ENCODE measurements around the gene RAPGEF5. TPM values are rescaled to one million over a fixed set of nuclear protein-coding genes. Genes with fewer than 3 reads are reported as not detected.

The RAPGEF5 gene
- total RNA-seq, 1 donor from 2014 or later, result 139 TPM

DNA sequence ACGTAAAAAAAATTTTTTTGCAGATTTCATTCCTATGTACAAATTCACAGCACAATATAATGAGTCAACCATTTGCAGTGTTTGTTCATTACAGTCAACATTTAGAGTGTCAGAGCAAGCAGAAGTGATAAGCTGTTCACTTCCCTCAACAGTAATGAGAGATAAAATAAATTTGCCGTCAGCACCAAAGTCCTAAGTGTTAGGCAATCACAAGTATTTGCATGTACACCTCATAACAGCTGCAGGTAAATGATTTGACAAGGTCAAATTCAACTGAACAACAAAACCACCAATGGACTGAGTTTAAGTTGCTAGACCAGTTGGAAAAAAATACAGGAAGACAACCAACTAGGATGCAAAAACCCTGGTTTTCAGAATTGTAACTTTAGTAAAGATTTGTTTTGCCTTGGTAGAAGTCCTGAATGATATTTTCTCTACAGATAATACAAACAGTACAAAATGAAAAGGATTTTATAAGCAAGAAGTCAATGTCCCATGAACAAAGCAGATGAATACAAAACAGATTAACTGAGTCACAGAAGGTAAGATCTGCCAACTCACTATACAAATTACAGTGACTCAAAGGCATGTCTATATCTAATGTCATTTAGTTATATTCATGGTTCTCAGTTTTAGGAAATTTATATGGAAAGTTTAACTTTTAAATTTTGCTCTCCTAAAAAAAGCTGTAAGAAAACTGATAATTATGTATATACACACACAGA, 10.4 kb downstream of the RAPGEF5 start:
- no peaks in the 10 kb centered on the region for H3K9me3 ChIP-seq
- TF ChIP-seq, protein P1, sequence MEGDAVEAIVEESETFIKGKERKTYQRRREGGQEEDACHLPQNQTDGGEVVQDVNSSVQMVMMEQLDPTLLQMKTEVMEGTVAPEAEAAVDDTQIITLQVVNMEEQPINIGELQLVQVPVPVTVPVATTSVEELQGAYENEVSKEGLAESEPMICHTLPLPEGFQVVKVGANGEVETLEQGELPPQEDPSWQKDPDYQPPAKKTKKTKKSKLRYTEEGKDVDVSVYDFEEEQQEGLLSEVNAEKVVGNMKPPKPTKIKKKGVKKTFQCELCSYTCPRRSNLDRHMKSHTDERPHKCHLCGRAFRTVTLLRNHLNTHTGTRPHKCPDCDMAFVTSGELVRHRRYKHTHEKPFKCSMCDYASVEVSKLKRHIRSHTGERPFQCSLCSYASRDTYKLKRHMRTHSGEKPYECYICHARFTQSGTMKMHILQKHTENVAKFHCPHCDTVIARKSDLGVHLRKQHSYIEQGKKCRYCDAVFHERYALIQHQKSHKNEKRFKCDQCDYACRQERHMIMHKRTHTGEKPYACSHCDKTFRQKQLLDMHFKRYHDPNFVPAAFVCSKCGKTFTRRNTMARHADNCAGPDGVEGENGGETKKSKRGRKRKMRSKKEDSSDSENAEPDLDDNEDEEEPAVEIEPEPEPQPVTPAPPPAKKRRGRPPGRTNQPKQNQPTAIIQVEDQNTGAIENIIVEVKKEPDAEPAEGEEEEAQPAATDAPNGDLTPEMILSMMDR (IDR thresholded peaks at IDR 0.05), result no peak
- H3K36me3 ChIP-seq, result no peaks in the 10 kb centered on the region
- DNase-seq (no peak), ATAC-seq (peak; percentile 91)
- intact Hi-C loops (cut with DNase I), result no loop called here
- no peak overlapping the region for H3K4me3 ChIP-seq
- no peaks in the 10 kb centered on the region for H3K27me3 ChIP-seq
- no peaks in the 10 kb centered on the region for H3K4me1 ChIP-seq
- H3K27ac ChIP-seq, result no peak overlapping the region

DNA sequence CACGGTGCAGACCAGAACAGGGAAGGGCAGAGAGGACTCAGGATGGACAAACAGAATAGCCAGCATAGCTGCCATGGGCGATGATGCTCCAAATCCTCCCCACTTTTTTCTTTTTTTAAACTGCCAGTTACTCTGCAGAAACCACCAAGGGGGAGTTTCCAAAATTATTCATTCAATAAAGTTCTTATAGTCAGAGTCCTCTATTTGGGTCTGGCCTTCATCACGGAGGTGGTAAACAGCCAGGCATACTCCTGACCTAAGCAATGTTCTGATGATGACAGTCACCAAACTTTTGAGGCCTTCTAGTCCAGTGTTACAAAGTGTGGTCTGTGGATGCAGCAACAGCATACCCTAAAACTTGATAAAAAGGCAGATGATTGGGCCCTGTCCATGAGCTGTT, 12.3 kb downstream of the RAPGEF5 start:
- intact Hi-C loops (cut with DNase I), result no loop called here

DNA sequence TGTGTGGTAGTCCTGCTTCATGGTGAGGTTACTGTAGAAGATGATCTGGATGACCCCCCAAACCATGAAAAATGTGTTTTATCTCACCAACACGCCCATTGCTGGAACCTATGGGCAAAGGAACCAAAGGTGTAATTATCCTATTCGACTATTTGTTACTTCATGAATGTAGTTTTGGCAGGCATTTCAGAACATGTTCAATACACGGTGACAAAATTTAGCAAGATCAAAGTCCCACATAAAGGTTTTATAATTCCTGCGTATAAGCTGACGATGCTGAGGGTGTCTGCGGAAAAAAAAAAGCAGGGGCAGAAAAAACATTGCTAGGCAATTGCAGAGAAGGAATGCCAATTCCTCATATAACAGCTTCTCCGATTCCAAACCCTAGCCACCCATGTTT, 13.3 kb downstream of the RAPGEF5 start:
- intact Hi-C loops (cut with DNase I), result no loop called here
- ATAC-seq, result no peak
- no peak for DNase-seq
- Histone ChIP-seq H3K4me3 (no peak overlapping the region), H3K36me3 (no peaks in the 10 kb centered on the region), H3K4me1 (no peaks in the 10 kb centered on the region), H3K9me3 (no peaks in the 10 kb centered on the region), H3K27ac (no peak overlapping the region), H3K27me3 (no peaks in the 10 kb centered on the region)
- TF ChIP-seq, protein P1 (IDR thresholded peaks at IDR 0.05), result no peak

More for the DNA sequence above, 12.3 kb downstream of the RAPGEF5 start:
- DNase-seq (no peak), ATAC-seq (no peak)
- Histone ChIP-seq H3K9me3 (no peaks in the 10 kb centered on the region), H3K27ac (no peak overlapping the region), H3K4me3 (no peak overlapping the region), H3K27me3 (no peaks in the 10 kb centered on the region), H3K4me1 (no peaks in the 10 kb centered on the region), H3K36me3 (no peaks in the 10 kb centered on the region)
- TF ChIP-seq, protein P1 (IDR thresholded peaks at IDR 0.05), result no peak

DNA sequence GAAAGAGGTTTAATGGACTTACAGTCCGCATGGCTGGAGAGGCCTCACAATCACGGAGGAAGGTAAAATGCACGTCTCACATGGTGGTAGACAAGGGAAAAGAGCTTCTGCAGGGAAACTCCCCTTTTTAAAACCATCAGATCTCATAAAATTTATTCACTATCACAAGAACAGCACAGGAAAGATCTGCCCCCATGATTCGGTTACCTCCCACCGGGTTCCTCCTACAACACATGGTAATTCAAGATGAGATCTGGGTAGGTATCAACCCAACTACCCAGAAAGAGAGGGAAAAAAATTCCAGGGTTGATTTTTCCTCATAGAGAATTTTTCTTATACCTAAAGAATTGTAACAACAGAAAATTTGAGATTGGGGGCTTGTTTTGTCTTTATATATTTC, 13.9 kb downstream of the RAPGEF5 start:
- H3K4me3 ChIP-seq, result no peak overlapping the region
- ATAC-seq (no peak), DNase-seq (no peak)
- no peaks in the 10 kb centered on the region for H3K4me1 ChIP-seq
- intact Hi-C loops (cut with DNase I), result no loop called here
- TF ChIP-seq, protein P1 (IDR thresholded peaks at IDR 0.05), result no peak
- H3K36me3 ChIP-seq, result no peaks in the 10 kb centered on the region
- no peak overlapping the region for H3K27ac ChIP-seq
- H3K27me3 ChIP-seq, result no peaks in the 10 kb centered on the region
- H3K9me3 ChIP-seq, result no peaks in the 10 kb centered on the region

DNA sequence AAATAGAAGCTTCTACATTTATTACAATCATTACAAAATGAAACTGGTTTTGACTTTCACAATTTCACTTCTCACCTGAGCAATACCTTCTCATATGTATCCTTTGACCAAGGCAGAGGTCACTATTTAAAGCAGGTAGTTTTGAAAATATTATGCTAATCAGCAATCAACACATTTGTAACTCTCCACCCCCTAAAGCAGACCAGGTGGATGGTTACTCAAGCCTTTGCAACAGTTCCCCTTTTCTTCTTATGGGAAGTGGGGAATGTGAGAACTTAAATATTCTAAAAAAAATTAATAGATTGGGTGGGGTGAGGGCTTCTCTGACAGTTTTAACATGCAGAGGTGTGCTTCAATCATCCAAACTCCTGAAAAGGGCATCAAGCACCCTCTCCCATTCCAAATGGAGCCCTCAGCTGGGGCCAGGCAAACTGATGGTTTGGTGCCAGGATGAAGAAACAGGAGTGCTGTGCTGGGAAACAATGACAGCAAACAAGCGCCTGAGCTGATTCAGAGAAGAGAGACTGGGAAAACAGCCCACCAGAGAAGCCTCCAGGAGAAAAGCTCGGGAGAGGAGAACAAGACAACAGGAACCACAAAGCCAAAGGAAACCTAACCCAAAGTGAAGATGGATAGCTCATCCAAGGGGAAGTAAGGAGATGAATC, 17.1 kb downstream of the RAPGEF5 start:
- Histone ChIP-seq H3K9me3 (no peaks in the 10 kb centered on the region), H3K27ac (no peak overlapping the region)
- ATAC-seq, result no peak

More for the DNA sequence above, 17.1 kb downstream of the RAPGEF5 start:
- DNase-seq, result no peak
- no peaks in the 10 kb centered on the region for H3K36me3 ChIP-seq
- H3K4me3 ChIP-seq, result no peak overlapping the region
- no peaks in the 10 kb centered on the region for H3K27me3 ChIP-seq
- no peaks in the 10 kb centered on the region for H3K4me1 ChIP-seq
- TF ChIP-seq, protein P1 (IDR thresholded peaks at IDR 0.05), result no peak
- intact Hi-C loops (cut with DNase I), result no loop called here
